ENCODE measurements around the gene HOXB4.

The HOXB4 gene

GRCh38 chr17:48561884-48562810, 16.0 kb downstream of the HOXB4 start:
- in situ Hi-C loops (cut with MboI; ENCODE audit: low sequenced_read_pairs) = no loop called here

DNA sequence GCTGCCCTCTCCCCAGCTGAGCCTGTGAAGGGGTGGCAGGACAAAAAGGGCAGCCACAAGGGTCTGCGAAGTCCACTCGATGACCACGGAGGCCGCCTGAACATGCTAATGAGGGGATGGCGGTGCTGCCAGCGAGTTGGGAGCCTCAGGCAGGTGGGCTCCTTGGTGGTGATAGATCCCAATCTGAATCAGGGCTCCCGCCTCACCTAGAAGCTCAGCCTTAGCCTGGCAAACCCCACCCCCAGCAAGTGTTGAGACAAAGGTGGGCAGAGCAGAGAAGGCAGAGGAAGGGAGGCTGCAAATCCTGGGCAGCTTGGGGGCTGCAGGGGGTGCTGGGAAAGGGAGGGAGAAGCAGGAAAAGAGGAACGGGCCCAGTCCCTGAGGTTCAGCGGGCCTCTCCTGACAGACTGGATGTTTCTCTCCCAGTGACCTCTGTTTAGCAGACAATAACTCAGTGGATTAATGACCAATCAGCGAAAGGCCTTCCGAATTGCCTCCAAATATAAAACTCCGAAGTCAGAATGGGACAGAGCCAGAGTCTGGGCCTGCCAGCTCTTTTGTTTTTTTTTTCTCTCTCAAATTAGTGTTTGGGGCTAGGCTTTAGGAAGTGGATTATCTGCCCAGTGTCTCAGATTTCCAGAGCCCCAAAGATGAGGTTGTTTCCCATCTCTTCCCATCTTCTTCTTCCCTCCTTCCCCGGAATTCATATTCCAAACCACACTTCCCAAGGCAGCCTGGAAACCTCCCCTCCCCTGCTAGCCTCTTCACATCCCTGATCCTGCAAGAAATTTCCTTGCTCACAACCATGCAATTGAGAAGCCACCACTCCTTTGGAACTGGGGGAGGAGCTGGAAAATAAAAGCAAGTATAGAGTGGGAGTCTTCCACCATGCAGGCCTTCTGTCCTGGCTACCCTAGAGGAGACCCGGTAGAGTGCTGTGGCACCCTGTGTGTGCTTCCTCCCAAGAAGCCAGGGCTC, 18.0 kb downstream of the HOXB4 start:
- in situ Hi-C loops (cut with MboI; ENCODE audit: low sequenced_read_pairs) = no loop called here

GRCh38 chr17:48559122-48559839, 18.9 kb downstream of the HOXB4 start:
- in situ Hi-C loops (cut with MboI; ENCODE audit: low sequenced_read_pairs) = no loop called here

- in situ Hi-C loops (cut with MboI; ENCODE audit: low sequenced_read_pairs) = no loop called here
These were observed 19.4 kb downstream of the HOXB4 start for GRCh38 chr17:48558831-48559121.

DNA sequence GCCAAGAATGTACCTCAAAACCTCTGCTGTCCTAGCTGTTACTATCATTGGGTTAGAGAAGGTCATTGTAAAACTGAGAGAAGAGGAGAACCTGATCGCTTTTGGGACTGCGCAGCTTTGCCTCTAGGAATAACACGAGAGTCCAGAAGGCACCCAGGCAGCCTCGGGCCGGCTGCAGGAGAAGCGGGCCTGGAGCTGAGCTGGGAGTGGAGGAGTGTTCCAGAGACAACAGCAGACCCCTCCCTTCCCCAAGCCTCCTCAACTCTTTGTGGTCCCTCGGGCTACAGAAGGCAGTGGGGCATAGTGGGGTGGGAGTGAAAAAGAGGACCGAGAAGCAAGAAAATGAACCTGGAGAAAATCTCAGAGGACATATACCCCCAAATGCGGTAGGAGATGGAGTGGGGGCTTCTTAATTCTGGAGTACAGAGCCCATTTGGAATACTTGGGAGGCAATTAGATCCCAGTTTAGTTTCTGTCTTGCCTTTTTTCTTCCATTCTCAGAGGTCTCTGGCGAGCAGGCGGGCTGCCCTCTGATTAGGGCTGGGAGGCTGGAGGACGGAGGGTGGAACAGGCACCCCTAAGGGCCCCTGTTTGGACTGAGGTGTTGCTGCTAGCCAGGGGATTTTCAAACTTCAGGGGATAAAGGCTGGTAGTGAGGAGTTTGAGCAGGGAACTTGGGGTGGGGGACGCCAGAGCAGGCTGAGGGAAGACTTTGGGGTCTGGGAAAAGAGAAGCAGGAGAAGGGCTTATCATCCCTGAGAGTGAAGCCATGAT, 19.9 kb downstream of the HOXB4 start:
- in situ Hi-C loops (cut with MboI; ENCODE audit: low sequenced_read_pairs) = no loop called here

DNA sequence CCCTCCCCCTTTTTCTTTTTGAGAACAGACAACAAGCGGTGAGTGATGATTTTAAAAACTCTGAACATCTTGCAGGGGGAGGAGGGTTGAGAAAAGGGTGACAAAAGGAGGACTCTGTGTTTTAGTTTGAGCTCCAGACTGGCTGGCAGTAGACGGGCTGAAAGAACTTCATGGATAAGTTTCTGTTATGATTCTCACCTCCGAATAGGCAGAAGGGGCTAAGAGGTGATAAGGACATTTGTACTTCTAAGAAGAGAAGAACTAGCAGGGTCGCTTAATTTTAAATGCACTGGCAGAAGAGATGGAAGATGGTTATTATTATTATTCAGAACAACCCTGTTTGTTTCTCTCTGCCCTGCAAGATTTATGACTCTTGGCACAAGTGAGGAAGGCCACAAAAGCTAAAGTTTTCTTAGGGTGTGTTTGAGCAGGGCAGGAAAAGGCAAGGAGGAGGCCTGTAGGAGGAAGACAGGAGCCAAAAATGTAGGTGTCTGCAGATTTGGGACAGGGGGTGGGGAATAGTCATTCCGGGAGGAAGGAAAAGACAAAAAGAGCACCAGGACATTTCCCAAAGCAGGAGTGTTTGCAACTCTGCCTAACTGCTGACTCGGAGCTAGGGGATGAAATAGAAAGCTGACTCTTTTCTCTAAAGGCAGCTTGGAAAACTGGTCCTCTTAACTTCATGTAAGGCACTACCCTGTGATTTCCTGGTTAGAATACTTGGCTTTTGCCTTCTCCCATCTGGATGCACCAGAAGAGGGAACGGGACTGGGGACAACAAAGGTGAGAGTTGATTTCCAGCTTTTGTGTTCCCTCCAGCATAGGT, 21.4 kb downstream of the HOXB4 start:
- in situ Hi-C loops (cut with MboI; ENCODE audit: low sequenced_read_pairs) = no loop called here

GRCh38 chr17:48556229-48556575, 21.9 kb downstream of the HOXB4 start:
- in situ Hi-C loops (cut with MboI; ENCODE audit: low sequenced_read_pairs) = no loop called here

GRCh38 chr17:48555258-48556228, 22.6 kb downstream of the HOXB4 start:
- in situ Hi-C loops (cut with MboI; ENCODE audit: low sequenced_read_pairs) = no loop called here

- in situ Hi-C loops (cut with MboI; ENCODE audit: low sequenced_read_pairs) = no loop called here
These were observed 23.5 kb downstream of the HOXB4 start for GRCh38 chr17:48554412-48555257.

DNA sequence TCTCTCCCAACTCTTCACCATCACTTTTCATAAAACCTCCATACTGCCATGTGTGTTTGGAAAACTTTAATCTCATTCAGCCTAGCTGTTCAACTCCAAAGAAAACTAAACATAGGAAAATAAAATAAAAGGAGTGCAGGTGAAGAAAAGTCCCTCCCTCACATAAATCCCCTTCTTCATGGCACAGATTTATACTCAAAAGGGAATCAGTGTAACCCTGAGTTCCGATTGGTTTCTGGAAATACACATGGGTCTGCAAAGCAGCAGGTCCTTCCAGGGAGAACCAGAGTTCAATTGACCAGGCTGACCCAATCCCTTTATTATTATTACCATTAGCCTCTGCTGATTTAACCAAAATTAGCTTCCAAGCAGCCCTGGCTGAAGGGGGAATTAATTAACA, 24.3 kb downstream of the HOXB4 start:
- in situ Hi-C loops (cut with MboI; ENCODE audit: low sequenced_read_pairs) = no loop called here

DNA sequence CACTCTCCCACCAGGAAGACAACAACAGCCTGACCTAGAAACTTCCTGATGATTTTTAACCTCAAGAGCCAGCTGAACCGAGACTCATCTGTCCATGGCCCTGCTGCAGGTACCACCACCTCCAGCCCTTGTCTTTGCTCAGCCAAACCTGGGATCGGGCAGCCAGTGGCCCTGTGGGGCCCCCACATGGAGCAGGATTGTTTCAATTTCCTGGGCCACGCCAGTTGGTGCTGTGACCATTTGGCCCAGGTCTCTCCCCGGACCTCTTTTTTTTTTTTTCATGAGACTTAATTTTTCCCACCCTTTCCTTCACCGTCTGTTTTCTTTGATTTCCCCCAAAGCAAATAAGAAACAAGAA, 25.0 kb downstream of the HOXB4 start:
- in situ Hi-C loops (cut with MboI; ENCODE audit: low sequenced_read_pairs) = no loop called here

GRCh38 chr17:48552466-48553189, 25.5 kb downstream of the HOXB4 start:
- in situ Hi-C loops (cut with MboI; ENCODE audit: low sequenced_read_pairs) = no loop called here

GRCh38 chr17:48551596-48552465, 26.3 kb downstream of the HOXB4 start:
- in situ Hi-C loops (cut with MboI; ENCODE audit: low sequenced_read_pairs) = no loop called here

- in situ Hi-C loops (cut with MboI; ENCODE audit: low sequenced_read_pairs) = no loop called here
These were observed 27.0 kb downstream of the HOXB4 start for GRCh38 chr17:48551214-48551555.

DNA sequence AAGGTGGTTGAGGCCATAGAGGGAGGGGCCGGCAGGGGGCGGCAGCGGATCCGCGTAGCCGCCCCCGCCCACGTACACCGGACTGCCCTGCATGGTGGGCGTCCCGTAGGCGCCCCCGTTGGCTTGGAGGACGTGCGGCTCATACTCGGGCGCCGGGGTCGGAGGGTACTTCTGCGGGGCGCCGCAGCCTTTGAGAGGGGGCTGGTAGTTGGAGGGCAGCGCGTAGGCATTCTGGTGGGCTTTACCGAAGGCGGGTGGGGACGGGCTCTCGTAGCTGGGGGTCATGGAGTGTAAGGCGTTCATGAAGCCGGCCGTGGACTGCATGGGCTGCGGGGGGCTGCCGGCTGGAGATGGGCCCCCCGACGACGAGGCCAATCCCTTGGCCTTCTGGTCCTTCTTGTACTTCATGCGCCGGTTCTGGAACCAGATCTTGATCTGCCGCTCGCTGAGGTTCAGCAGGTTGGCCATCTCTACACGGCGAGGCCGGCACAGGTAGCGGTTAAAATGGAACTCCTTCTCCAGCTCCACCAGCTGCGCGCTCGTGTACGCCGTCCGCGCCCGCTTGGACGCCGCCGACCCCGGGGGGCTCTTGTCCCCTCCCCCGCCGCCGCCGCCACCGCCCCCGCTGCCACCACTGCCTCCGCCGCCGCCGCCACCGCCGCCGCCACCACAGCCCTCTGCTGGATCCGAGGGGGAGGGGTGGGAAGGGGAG, 27.5 kb downstream of the HOXB4 start:
- in situ Hi-C loops (cut with MboI; ENCODE audit: low sequenced_read_pairs) = no loop called here

Data from hTERT RPE-1 (cell line).